Stimulated activated naive CD8-positive, alpha-beta T cell treated with anti-CD3 and anti-CD28 coated beads, Interleukin-15, Interleukin-2, amounts not matched to agents 100 U/mL and 50 U/mL, for 24 hours (primary cell): ENCODE data around the gene MACF1.

Experiments
- ATAC-seq: fragments of 150-1000 bp; cut with Tn5 transposase; one replicate; pipeline ENCODE4 v1.10.0; 2021
- DNase-seq: peaks from one replicate; pipeline ENCODE4 v3.0.0; 2021

The MACF1 gene

DNA sequence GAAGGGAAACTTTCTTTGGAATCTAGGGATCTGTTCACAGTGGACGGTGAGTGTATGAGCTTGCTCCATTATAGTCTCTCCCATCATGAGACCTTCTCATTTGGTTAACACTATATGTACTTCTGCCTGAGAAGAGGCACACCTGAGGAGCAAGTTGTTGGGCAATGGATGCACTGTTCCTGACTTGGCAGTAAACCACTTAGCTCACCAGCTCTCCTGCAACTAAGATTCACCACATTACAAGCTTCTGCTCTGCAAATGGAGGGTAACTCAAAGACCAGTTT is 10.2 kb downstream of the MACF1 start:
- ATAC-seq, result peak; percentile 45
- DNase-seq, result no peak

- DNase-seq, result peak; percentile 51
- peak; percentile 81 for ATAC-seq
Observed at GRCh38 chr1:39214998-39215873, 10.7 kb downstream of the MACF1 start.

- DNase-seq (no peak), ATAC-seq (no peak)
Observed at GRCh38 chr1:39216771-39217170, 12.3 kb downstream of the MACF1 start.

DNA sequence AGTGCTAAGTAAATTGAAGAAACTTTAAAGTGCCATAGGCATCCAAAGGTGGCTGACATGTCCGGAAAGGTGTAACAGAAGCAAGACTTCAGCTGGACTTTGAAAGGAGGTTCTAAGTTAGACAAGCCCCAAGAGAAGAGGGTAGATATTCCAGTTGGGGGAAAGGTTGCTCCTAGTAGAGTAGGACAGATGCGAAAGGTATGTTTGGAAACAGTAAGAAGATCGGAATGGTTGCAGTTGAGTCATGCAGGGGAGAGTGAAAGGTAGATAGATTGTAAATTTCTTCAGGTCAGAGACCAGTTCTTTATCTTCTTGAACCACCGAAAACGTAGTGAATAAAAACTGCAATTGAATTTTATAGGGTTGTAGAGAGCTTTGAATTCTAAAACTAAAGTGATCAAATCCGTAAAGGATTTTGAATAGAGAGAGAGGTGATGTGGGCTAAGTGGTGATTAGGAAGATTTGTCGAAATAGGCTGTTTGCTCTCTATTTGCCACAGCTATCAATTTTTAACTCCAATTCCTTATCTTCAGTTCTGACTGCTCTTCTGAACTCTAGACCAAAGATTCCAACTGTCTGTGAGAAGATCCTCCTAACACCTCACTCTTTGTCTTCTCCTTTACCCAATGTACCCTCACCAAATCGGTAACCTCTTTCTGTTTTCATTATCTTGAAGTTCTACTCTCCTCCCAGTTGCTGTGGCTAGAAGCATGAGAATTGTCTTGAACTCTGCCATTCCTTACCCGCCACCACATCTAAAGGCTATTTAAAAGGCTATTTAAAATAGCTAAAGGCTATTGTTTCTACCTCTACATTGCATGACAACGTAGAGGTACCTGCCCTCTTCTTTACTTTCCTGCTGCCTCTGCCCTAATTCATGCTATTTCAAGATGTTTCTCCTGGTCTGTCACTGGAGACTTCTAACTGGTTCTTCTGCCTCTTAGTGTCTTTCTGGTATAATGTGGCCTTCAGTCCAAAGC is 16.7 kb downstream of the MACF1 start:
- no peak for DNase-seq
- ATAC-seq, result no peak

DNA sequence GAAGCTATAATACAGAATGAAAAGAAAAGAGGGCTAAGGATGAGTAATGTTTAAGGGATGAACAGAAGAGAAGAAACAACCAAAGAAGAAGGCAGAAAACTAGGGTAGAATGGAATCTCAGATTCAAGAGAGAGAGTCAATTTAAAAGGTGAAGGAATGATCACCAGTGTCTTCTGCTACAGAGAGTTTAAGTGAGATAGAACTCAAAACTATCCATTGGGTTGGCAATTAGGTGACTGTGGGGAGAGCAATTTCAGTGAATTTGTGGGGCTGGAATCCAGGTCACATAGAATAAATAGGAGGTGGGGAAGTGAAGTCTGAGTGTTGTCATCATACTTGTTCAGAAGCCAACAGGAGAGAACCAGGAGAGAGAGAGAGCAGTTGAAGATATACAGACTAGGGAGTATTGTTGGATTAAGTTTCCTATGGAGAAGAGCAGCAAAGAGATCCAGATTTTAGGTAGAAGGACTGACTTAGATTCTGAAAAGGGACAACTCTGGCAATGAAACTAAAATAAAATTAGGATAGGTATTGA is 19.9 kb downstream of the MACF1 start:
- DNase-seq (no peak), ATAC-seq (no peak)

DNA sequence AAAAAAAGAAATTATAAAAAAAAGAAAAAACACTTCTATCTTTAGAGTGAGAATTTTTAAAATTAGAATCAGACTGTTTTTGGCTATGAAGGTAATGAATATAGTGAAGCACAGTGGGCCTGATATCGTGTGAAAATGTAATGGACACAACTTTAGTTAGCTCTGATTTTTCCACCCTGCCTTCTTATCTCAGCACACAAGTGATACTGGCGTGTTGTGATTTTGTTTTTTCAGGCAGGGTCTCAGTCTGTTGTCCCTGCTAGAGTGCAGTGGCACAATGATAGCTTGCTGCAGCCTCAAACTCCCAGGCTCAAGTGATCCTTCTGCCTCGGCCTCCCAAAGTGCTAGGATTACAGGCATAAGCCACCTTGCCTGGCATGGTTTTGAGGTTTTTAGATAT is 22.3 kb downstream of the MACF1 start:
- no peak for ATAC-seq
- no peak for DNase-seq

GRCh38 chr1:39228252-39228651 is 23.8 kb downstream of the MACF1 start:
- no peak for ATAC-seq

GRCh38 chr1:39229504-39229903 is 25.0 kb downstream of the MACF1 start:
- DNase-seq (no peak), ATAC-seq (no peak)

More at GRCh38 chr1:39228252-39228651, 23.8 kb downstream of the MACF1 start:
- DNase-seq, result no peak

- peak; percentile 22 for DNase-seq
- ATAC-seq, result peak; percentile 86
Observed at GRCh38 chr1:39230261-39231190, 26.0 kb downstream of the MACF1 start.

GRCh38 chr1:39236971-39237370 is 32.5 kb downstream of the MACF1 start:
- ATAC-seq, result no peak
- DNase-seq, result no peak

GRCh38 chr1:39238476-39238875 is 34.0 kb downstream of the MACF1 start:
- no peak for DNase-seq
- ATAC-seq, result no peak

DNA sequence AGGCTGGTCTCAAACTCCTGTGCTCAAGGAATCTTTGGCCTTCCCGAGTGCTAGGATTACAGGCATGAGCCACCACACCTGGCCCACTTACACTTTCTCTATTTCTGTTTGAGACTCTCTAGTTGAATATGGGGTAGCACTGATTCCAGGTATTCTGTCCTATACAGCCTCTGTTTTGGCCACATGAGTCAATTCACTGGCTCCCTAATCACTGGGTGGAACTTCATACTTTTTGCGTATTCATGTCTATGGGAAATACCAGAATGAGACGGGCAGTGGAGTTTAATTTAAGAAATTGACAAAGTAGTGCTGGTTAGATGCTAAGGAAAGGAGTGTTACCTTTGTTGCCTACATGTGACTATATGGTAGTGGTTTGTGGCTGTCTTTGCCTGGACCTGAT is 35.5 kb downstream of the MACF1 start:
- no peak for DNase-seq
- no peak for ATAC-seq

- DNase-seq, result no peak
- ATAC-seq, result no peak
Observed at GRCh38 chr1:39243302-39243701, 38.8 kb downstream of the MACF1 start.

GRCh38 chr1:39250460-39251240 is 46.2 kb downstream of the MACF1 start:
- no peak for ATAC-seq
- DNase-seq, result no peak

DNA sequence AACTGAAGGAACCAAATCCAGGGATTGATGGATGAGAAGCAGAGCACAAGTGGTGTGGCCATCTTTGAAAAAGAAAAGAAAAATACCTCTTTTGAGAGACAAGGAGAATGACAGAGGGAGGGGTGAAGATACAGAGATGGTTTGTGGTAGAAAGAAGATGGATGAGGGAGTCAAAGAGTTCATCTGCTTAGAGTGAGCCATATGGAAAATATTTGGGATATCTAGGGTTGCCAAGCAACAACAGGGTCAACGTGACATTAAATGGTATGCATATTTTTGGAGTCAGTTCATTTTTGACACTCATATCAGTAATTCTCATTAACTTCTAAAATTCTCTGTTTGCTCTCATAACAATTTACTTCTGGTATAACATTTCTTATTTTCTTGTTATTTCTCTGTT is 50.7 kb downstream of the MACF1 start:
- no peak for DNase-seq
- no peak for ATAC-seq

GRCh38 chr1:39258146-39258924 is 53.8 kb downstream of the MACF1 start:
- ATAC-seq (peak; percentile 54), DNase-seq (peak; percentile 72)

GRCh38 chr1:39258925-39259244 is 54.4 kb downstream of the MACF1 start:
- ATAC-seq, result peak; percentile 23
- no peak for DNase-seq

GRCh38 chr1:39261712-39262221 is 57.3 kb downstream of the MACF1 start:
- DNase-seq (no peak), ATAC-seq (no peak)

DNA sequence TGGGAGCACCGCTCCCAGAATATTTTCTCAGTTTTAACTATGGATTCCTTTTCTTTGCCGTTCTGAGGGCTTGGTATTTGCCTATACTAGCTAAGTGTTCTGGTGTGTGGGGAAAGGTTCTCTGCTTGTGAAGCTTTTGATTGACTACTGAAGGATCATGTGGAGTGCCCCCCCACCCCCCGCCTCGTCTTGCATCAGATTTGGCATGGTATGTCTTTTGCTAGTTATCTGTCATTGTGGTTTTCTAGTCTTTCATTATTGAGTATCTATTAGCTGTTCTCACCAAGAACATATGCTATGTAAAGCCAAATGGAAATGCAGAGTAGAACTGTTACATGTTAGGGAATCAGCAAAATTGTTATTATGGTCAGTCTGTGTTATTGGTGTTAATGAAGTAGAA is 58.3 kb downstream of the MACF1 start:
- DNase-seq, result no peak
- ATAC-seq, result peak; percentile 56

DNA sequence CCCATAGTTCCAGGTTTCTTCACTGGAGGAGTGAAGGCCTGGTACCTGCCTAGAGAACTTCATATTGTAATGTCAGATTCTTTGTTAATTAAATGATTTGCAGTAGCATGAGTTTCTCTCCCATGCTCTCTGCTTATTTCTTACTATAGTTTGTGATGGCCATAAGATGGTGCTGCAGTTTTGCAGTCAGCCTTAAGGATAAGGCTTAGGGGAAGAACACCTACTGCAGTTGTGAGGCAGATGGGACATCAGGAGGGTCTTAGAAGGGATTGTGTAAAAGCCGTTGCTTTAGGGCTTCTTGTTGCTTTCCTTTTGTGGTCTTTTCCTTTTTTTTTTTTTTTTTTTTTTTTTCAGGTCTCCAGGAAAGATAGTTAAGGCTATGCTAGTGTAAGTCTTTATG is 61.8 kb downstream of the MACF1 start:
- DNase-seq, result no peak
- ATAC-seq, result no peak
